Activated CD8-positive, alpha-beta memory T cell treated with anti-CD3 and anti-CD28 coated beads, Interleukin-2, amount 50 U/mL, for 24 hours (primary cell): Measurements from ENCODE around the gene ISOC1.

ENCODE experiments used
- DNase-seq: peaks from one replicate; pipeline ENCODE4 v3.0.0-alpha.2; 2020; ENCODE audit errors: extremely low read depth

ISOC1 gene

DNA sequence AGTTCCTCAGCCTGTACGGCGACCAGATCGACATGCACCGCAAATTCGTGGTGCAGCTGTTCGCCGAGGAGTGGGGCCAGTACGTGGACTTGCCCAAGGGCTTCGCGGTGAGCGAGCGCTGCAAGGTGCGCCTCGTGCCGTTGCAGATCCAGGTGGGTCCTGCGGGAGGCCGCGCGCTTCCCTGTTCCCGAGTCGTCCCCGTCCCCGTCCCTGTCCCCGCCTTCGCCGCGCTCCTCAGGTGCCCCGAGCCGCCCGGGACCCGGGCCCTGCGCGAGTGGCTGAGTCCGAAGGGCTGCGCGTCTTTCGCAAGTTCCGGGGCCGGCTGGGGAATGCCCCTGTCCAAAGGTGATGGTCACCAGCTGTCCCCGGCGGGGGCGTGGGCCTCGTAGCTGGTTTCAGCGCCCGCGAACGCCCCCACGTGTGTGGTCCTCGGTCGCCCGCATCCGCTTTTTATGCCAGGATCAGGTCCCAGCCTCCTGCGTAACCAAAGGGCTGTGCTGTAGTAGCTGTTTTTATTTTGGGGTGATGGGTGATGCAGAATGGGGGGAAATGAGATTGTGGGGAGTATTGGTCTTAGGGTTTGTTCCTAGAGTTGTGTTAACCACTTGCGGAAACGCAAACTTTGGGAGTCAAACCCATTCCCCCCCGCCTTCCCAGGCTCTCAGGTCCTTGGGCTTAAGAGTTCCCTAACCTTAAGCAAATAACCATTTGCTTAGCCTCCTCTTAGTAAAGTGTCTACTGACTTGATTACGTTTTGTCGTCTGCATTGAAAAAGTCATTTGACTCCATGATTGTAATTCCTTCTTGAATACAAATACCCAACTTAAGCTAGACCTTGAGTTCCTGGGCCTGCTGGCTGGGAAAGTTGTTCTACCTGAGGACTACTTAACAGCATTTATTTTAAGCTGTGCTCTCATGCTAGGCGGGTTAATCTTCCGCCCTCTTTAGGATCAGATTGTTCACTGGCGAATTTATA is 663 bp downstream of the ISOC1 start:
- peak; percentile 2 for DNase-seq

- no peak for DNase-seq
Measured at GRCh38 chr5:129096382-129096991, 1.9 kb downstream of the ISOC1 start.

DNA sequence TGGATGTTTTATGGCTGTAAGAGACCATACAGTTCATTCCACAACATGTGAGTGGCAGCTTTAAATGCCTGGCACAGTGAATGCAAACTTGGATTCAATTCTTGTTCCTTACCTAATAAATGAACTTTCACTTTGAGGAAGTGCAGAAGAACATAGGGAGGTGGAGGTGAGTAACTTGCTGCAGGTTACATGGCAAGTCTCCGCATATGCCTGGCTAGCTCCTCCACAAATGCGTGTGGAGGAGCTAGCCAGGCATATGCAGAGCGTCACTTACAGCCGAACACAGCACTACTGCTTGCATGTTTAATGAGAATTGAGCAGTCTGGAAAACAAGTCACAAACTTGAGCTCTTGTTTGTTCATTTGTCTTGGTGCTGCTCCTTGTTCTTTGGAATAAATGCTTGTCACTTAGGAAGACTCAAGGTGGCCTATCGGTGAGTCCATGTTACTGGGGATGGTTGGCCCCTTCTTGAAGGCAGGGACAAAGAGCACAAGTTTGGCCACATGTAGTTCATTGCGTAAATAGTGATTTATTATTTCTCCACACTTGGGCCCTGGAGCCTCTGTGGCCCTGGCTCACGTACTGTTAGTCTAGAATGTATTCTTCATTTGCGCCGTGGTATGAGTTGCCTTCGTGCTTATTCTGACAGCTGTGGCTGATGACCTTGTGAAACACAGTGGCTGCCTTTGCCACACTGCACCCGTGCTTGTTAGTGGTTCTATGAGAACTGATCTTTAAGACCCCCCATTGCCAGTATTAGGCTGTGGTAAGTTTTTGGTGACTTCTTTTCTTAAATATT is 3.1 kb downstream of the ISOC1 start:
- DNase-seq, result no peak

GRCh38 chr5:129098488-129099183 is 4.1 kb downstream of the ISOC1 start:
- DNase-seq, result no peak

DNA sequence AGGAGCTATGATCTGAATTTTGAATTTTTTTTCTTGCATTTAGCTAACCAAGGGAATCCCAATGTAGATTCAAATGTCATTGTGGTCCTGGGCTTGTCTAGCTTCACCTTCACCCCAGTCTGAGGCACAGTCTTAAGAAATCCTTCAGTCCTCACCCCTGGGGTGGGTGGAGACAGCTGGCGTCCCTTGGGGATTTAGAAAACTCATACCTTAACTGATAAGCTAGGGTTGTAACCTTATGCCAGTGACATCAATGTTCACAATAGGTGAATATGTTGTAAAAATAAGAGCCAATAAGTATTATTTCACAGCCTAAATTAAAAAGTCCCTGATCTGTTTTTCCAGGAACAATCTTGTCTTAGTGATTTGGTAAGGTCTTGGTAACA is 4.6 kb downstream of the ISOC1 start:
- no peak for DNase-seq

DNA sequence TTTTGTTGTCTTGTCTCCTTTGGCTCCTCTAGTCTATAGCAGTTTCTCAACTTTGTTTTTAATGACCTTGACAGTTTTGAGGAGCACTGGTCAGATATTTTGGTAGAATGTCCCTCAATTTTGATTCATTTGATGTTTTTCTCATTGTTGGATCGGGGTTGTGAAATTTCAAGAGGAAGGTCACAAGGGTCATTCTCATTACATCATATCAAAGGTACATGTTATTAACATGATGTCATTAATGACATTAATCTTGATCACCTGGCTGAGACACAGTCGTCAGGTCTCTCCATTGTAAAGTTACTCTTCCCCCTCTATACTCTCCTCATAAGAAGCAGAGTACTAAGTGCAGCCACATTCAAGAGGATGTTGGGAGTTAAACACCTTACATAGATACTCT is 7.2 kb downstream of the ISOC1 start:
- no peak for DNase-seq

DNA sequence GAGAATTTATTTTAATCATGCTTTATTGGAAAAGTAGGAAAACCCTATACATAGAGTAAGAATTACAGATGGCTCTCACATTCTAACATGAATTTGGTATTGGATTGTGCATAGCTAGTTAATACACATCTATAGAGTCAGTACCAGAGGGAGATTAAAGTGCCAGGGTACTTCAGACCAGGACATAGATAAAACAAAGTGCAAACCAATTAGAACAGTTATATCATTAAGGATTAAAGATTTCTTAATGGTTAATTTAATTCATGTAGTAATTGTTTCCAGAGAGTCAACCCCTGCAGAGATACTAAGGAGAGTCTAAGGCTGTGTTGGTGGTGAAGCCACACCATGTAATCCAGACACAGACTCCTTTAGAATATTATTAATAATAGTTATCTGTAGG is 8.8 kb downstream of the ISOC1 start:
- DNase-seq, result no peak

- DNase-seq, result no peak
Measured at GRCh38 chr5:129104915-129105455, 10.4 kb downstream of the ISOC1 start.

- DNase-seq, result no peak
Measured at GRCh38 chr5:129107637-129108036, 13.1 kb downstream of the ISOC1 start.

DNA sequence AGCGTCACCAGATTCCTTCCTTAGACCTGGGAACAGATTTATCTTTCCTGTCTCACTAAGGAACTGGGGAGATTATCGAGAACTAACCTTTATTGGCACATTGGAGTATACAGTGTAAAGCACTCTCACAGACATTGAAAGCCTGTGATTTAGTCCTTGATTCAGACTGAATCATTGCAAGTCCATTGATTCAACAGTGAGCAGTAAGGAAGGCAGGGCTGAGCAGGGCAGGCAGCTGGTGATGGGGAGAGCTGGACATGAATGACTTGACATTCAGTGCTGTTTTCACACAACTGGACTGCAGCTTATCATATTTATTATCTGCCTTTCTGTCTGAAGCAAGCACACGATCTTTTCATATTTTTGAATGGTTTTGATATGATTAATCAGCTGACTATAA is 16.2 kb downstream of the ISOC1 start:
- no peak for DNase-seq

DNA sequence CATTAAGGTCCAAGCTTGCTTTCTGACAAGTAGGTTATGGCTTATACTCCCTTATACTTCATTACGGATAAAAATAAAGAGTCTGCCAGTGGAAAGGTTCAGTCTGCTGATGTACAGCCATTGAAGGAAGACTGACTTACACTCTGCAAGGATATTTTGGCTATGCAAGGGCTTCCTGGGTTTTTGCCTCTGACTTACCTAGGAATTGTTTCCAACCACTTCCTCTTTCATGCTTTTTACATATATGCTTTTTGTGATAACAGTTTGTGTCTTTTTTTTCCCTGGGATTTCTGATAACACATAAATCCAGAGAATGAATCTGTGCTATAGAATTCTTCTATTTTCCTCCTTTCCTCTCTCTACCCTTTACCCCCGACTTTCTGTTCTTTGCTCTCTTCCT is 16.8 kb downstream of the ISOC1 start:
- DNase-seq, result no peak

GRCh38 chr5:129112295-129112694 is 17.7 kb downstream of the ISOC1 start:
- DNase-seq, result no peak

GRCh38 chr5:129113867-129114266 is 19.3 kb downstream of the ISOC1 start:
- no peak for DNase-seq

GRCh38 chr5:129114539-129115193 is 20.1 kb downstream of the ISOC1 start:
- no peak for DNase-seq

DNA sequence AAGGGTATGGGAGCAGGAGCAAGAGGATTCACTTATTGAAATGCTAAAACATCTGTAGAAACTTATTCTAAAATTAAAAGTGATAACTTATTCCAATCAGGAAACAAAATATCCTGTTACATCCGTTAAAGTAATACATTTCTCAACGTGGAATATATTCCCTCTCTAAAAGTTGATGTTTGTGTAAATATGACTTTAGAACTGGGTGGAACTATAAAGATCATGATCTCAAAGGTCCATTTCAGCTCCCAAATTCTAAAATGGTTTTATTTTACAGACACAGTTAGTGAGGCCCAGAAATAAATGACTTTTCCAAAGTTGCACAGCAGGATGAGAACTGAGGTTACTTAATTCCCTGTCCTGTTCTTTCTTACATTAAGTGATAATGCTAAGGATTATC is 21.1 kb downstream of the ISOC1 start:
- DNase-seq, result no peak

- no peak for DNase-seq
Measured at GRCh38 chr5:129116797-129117196, 22.2 kb downstream of the ISOC1 start.

DNA sequence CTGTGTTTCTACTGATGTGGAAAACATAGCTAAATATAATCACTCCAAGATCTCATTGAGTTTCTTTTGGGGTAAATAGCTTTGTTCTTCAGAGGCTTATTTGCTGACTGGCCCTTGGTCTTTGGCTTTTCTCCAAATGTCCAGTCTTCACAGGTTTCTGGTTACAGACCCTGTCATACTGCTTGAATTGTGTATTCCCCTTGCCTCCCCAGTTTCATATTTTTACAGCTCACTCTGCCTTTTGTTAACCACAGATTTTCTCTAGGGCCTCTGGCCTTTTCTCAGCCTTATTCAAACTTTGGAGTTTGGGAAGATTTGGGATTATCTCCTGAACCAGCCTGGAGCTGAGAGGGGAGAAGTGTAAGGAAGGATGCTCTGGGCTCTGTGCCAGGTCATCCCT is 23.9 kb downstream of the ISOC1 start:
- no peak for DNase-seq

DNA sequence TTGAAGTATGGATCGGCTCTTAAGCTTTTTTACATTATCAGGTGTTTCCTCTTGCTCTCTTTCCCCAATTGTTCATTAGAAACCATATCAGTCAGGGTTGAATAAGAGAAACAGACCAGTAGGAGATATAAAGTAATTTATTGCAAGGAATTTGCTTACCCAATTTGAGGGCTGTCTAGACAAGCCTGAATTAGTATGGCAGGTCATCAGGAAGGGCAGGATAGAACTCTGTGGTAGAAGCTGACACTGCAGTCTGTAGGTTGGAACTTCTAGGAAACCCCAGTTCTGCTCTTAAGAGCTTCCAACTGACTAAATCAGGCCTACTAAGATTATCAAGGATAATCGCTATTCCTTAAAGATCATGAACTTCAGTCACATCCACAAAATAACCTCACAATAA is 24.3 kb downstream of the ISOC1 start:
- DNase-seq, result no peak

- no peak for DNase-seq
Measured at GRCh38 chr5:129120158-129120581, 25.6 kb downstream of the ISOC1 start.

DNA sequence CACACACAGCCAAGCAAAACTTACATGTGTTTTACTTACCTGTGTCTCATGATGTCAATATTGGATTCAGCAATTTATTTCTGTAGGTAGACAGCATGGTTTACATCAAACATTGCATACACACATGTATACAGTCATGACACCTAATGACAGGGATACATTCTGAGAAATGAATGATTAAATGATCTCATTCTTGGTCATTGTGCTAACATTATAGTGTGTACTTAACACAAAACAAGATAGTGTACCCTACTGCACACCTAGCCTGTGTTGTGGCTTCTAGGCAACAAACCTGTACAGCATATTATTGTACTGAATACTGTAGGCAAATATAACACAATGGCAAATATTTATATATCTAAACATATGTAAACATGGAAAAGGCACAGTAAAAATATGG is 28.0 kb downstream of the ISOC1 start:
- no peak for DNase-seq

- DNase-seq, result no peak
Measured at GRCh38 chr5:129124608-129125007, 30.1 kb downstream of the ISOC1 start.
